GM18511 (cell line): ENCODE data around the gene FICD.
A peak's percentile ranks its signal among the peaks of the same experiment; 100 is the strongest.

Experiments
- ATAC-seq: cut with Tn5 transposase; IDR thresholded peaks from one replicate; pipeline ENCODE4 v1.9.1; 2021; ENCODE audit warnings: mild to moderate bottlenecking, moderate library complexity; ENCODE audit not compliant: unreplicated experiment

The FICD gene

GRCh38 chr12:108565146-108565545 is 50.1 kb downstream of the FICD start:
- ATAC-seq, result no peak

DNA sequence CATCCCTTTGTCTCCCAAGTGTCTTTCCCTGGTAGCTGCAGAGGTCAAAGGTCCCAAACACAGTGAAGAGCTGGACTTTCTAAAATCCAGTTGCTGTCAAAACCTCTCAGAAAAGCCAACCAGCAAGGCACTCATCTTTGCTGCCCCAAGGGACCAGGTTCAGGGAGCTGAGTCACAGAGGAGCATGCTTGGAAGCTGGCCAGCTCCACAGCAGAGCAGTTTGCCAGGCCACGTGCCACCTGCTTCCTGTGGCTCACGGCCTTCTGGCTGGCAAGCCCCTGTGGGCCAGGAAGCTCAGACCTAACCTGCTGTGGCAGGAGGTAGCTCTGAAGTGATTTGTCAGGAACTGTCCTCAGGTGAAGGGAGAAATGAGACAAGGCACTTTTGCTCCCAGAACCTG is 50.9 kb downstream of the FICD start:
- no peak for ATAC-seq

GRCh38 chr12:108566452-108566851 is 51.4 kb downstream of the FICD start:
- ATAC-seq, result no peak

- no peak for ATAC-seq
Measured at GRCh38 chr12:108567406-108568337, 52.6 kb downstream of the FICD start.

GRCh38 chr12:108568338-108569154 is 53.5 kb downstream of the FICD start:
- ATAC-seq, result peak; percentile 76
